GM12872 (cell line): ENCODE measurements around the gene HYCC1.

ENCODE experiments used
- TF ChIP-seq, protein P1 (sequence below): IDR thresholded peaks from 3 replicates; pipeline ENCODE4 v1.5.1; 2011; ENCODE audit warnings: low read depth, mild to moderate bottlenecking, low read length, moderate library complexity; ENCODE audit not compliant: insufficient read depth

Gene HYCC1

DNA sequence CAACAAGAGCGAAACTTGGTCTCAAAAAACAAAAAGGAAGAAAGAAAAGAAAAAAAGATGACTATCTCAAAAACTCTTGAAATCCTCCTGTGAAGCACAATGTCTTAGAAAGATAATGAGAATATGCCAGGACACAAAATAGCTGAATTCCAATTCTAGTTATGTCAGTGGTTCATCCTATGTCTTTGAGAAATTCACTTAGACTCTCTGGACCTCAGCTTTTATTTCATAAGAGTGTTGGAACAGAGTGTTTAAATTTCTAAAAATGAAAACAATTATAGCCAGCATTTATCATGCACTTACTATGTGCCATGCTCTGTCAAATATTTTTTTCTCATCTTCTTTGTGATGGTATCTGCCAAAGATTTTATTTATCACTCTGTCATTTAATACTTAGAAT is 13.3 kb upstream of the HYCC1 start:
- TF ChIP-seq, protein P1, sequence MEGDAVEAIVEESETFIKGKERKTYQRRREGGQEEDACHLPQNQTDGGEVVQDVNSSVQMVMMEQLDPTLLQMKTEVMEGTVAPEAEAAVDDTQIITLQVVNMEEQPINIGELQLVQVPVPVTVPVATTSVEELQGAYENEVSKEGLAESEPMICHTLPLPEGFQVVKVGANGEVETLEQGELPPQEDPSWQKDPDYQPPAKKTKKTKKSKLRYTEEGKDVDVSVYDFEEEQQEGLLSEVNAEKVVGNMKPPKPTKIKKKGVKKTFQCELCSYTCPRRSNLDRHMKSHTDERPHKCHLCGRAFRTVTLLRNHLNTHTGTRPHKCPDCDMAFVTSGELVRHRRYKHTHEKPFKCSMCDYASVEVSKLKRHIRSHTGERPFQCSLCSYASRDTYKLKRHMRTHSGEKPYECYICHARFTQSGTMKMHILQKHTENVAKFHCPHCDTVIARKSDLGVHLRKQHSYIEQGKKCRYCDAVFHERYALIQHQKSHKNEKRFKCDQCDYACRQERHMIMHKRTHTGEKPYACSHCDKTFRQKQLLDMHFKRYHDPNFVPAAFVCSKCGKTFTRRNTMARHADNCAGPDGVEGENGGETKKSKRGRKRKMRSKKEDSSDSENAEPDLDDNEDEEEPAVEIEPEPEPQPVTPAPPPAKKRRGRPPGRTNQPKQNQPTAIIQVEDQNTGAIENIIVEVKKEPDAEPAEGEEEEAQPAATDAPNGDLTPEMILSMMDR: no peak

DNA sequence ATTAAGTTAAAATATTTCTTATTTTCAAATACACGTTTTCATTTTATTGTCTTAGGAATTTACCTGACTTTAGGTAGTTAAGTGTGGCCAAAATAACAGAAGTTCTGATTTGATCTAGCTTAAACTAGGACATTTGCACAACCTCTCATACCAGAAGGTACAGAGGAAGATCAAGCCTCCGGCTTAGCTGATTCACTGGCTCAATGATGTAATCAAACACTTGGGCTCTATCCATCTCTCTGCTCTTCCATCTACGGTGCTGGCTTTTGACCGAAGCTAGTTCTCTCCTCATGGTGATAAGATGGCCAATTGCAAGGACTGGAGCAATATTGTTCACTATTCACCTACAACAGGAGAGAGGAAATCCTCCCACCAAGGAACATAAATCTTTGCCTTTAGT is 12.2 kb upstream of the HYCC1 start:
- TF ChIP-seq, protein P1: no peak

DNA sequence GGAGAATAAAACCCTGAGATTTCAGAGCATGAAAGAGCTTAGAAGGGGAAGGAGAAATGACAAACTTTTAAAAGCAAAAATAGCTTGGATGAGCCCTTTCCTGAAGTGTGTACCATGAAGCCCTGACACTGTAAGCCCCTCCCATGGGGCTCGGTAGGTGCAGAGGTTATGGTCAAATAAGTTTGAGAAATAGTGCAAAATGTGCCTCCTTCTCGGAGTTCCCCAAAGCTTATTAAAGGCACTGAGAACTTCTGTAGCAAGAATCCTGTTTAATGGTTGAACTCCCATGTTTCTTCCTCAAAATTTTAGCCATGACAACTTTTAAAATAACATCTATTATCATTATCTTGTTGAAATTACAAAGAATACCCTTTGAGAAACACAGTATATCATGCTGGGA is 10.5 kb upstream of the HYCC1 start:
- TF ChIP-seq, protein P1: no peak

DNA sequence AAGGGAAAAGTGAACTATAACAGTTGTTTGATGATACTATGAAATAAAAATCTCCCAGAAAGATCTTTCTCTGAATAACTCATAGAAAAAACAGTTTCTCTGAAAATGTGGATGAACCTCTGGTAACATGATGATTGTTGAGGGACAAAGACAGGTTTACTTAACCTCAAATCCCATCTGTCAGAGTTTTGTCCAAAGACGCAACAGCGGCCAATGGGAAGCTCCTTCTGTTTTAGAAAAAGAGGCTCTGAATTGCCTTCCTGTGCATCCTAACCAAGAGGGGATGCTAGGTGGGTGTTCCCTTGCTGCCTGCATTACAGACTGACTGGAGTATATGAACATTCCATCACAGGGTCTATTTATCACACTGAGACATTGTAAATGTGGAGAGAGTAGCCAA is 8.9 kb upstream of the HYCC1 start:
- TF ChIP-seq, protein P1: no peak

DNA sequence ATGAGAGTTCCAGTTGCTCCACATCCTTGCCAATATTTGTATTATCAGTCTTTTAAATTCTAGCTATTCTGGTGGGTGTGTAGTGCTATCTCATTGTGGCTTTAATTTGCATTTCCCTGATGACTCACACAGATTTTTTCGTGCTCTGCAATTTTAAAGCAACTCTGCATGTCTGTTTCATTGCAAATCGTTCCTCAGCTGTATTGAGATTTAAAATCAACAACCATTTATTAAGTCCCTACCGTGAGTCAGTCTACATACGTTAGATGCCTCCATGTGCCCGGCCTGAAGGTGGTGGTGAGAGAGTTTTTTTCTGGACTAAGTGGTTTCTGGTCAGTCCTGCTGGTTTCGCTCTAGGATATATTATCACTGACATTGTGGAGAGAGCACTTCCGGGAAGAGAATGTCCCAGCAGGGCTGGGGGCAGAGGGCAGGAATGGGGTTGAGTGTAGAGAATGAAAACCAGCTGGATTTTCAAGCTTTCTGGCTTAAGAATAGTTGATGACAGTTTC is 8.4 kb upstream of the HYCC1 start:
- TF ChIP-seq, protein P1: no peak

GRCh38 chr7:23021596-23021995 is 7.7 kb upstream of the HYCC1 start:
- TF ChIP-seq, protein P1: no peak

- TF ChIP-seq, protein P1: no peak
Observed at GRCh38 chr7:23020742-23021401, 6.9 kb upstream of the HYCC1 start.
